Epidermal melanocyte (primary cell): Measurements from ENCODE around the gene C21orf91.
"Not testable (repeated sequence)": the region's sequence is repeated elsewhere in the genome, so short reads cannot be mapped to it uniquely, and the experiment has no call there.

ENCODE experiments used
- DNase-seq: peaks from one replicate; pipeline ENCODE4 v3.0.0; 2011; ENCODE audit warnings: low spot score; ENCODE audit not compliant: insufficient read length

Gene C21orf91

GRCh38 chr21:17779496-17779895 is 39.7 kb downstream of the C21orf91 start:
- no peak for DNase-seq

- no peak for DNase-seq
Observed at GRCh38 chr21:17777072-17777765, 41.9 kb downstream of the C21orf91 start.

- DNase-seq: no peak
Observed at GRCh38 chr21:17775431-17776126, 43.6 kb downstream of the C21orf91 start.

- not testable (repeated sequence) for DNase-seq
Observed at GRCh38 chr21:17775021-17775420, 44.1 kb downstream of the C21orf91 start.

- no peak for DNase-seq
Observed at GRCh38 chr21:17769447-17769845, 49.7 kb downstream of the C21orf91 start.

- no peak for DNase-seq
Observed at GRCh38 chr21:17768840-17769446, 50.2 kb downstream of the C21orf91 start.

- no peak for DNase-seq
Observed at GRCh38 chr21:17765207-17765606, 53.9 kb downstream of the C21orf91 start.

GRCh38 chr21:17763288-17764037 is 55.7 kb downstream of the C21orf91 start:
- no peak for DNase-seq

- no peak for DNase-seq
Observed at GRCh38 chr21:17759511-17760178, 59.5 kb downstream of the C21orf91 start.

GRCh38 chr21:17758683-17759082 is 60.5 kb downstream of the C21orf91 start:
- DNase-seq: no peak

- no peak for DNase-seq
Observed at GRCh38 chr21:17757671-17758070, 61.5 kb downstream of the C21orf91 start.

- DNase-seq: no peak
Observed at GRCh38 chr21:17753736-17754135, 65.4 kb downstream of the C21orf91 start.

GRCh38 chr21:17752171-17752570 is 67.0 kb downstream of the C21orf91 start:
- DNase-seq: no peak

GRCh38 chr21:17746920-17747319 is 72.2 kb downstream of the C21orf91 start:
- DNase-seq: no peak

- DNase-seq: no peak
Observed at GRCh38 chr21:17745086-17745485, 74.1 kb downstream of the C21orf91 start.

- no peak for DNase-seq
Observed at GRCh38 chr21:17742940-17743592, 76.1 kb downstream of the C21orf91 start.

- no peak for DNase-seq
Observed at GRCh38 chr21:17742181-17742580, 77.0 kb downstream of the C21orf91 start.
